AML-193 (cell line): Measurements from ENCODE around the gene HCCS.

ENCODE experiments used
- DNase-seq, 2 experiments: peaks; one replicate each; lab custom pipeline; 2025; lab: John Stamatoyannopoulos, UW

Gene HCCS

DNA sequence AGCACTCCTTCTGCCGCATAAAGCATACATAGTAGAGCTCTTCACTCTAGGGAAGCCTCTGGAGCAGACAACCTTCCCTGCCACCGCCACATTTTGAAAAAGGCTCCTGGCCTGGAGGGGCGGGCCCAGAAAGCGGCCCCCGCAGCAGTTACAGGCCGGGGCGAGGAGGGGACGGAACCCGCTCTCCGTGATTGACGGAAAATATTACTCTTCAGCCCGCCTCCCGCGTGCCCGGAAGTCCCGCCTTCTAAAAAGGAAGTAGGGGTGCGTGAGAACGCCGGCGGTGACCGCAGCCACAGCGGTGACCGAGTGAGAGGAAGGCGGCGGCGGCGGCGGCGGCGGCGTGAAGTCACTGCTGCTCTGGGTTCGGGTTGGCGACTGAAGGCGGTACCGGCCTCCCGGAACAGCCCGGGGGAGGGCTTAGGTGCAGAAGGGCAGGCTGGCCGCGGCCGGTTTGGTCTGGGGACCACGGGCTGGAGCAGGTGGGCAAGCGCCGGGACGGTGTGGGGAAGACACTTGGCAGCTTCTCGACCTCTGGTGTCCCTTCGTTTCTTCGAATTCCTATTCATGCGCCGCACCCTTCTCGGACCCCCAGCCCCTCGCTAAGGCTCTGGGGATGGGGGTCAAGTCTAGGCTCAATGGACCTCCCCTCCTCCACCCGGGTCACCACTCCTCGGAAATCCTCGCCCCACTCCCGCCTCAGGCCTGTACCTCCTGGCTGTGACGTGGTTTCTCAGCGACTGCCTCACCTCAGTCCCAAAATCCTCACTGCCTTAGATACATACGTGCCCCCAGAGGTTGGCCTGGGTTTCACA is at the start of gene HCCS:
Gene HCCS (plus strand): TSS at position 296 of the 815 bp plus-strand sequence. CDS start 729 bp downstream, outside the sequence.
- peak; percentile 27 to 39 for DNase-seq

DNA sequence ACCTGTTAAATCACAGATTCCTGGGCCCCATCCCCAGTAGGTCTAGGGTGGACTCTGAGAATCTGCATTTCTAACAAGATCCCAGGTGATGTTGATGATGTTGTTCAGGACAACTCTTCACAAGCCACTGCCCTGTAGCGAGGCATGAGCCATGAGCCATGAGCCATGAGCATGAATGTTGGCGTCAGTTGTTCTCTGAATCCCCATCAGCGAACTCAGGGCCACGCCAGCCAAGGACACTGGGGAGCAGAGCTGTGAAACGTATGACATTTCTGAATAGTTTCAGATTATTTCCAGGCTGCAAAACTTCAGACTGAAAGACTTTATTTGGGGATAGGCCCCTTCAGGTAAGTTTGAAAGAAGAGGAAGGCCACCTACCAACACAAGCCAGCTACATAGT is 46.9 kb upstream of the HCCS start:
- DNase-seq, result no peak

DNA sequence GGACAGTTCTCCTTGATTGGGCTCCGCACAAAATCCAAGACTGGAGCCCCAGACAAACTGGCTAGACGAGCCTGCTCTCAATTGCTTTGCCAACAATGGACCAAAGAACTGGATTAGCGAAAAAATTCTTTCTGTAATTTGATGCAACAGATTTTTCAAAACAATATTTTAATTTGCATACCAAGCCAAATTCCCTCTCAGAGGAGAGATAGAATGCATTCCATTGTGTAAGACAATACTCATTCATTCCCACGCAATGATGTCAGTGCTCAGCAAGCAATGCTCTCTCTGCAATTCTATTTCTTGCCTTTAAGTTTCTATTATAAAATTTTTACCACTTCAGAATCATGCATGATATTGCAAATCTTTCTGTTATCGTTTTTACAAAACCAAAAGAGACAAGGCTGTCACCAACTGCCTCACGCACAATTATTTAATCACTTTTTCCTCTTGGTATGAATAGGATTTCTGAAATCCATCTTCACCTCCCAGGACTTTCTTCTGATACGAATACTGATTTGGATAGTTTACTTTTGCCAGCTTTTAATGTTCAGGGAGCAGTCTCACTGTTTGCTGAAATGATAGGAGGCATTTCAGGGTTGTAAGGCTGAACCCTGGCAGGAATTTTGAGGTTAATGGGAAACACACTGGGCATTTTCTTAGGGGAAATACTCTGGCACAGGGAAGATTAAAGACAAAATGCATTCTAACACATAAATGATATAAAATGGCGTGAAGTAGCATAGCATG is 46.1 kb upstream of the HCCS start:
- DNase-seq, result no peak

DNA sequence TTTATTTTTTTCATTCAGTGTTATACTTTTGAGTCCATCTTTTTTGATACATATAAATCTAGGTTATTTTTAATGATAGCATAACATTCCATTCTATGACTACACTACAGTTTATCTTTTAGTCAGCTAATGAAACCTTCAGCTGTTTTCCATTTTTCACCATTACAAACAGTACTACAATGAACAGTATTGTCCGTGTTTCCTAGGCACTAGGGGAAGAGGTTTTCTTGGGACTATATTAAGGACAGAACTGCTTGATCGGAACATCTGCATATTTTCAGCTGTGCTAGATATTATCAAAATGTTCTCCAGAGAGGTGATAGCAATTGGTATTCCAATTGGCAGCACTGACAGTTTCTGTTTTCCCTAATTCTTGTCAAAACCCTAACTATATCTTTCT is 44.3 kb upstream of the HCCS start:
- no peak for DNase-seq

DNA sequence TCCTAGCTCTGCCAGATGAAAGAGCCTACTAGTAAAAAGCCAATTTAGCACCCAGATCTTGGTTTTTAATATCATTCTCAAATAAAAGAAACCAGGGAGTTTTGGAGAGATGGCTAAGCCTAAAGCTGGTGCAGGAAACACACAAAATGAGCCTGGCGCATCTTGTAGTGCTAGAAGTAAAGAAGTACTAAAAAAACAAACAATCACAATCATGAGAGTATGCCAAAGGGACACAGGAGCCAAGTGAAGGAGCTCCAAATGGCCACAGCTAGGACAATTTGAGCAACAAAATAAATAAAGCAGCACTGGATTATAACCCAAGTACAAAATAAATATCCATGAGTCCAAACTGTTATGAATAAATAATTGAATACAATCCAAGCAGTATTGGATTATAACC is 37.8 kb upstream of the HCCS start:
- no peak for DNase-seq

DNA sequence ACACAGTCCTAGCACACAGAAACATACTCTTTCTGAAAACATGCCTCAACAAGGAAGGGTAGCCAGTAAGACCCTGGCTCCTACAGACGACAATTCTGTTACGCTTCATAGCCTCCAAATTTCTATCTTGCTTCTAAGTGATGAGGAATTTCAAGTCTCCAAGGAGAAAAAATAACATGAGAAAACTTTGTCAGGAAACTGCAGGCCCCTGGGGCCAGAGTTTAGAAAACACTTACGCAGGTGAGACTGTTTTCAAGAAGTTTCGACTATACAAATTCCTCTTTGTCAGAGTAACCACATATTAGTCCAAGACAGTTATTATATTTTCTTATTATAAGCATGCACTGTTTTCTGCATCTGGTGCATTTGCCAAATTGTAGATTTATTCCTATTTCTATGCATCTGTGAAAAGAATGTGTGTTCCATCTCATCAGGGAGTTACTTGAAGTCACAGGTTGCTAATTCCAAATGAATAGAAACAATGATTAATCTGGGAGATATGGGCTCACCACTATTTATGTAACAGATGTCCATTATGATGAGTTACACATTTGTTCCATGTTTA is 30.3 kb upstream of the HCCS start:
- no peak for DNase-seq

DNA sequence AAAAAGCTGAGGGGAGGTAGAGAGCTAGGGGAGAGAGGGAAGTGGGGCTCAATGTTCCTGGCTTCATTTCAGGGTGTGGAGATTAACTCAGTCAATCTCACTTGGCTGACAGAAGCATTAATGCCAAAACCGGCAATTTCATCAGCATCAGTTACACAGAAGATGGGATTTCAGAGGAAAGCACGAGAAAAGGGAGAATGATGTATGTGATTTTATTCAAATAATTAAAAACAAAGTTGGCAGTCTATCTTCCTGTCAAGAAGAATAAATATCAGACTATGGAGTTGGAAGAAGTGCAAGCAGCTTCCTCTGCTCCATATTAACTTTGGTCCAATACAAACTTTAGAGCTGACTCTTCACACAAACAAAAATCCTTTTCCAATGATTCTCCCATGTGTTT is 29.6 kb upstream of the HCCS start:
- no peak for DNase-seq

DNA sequence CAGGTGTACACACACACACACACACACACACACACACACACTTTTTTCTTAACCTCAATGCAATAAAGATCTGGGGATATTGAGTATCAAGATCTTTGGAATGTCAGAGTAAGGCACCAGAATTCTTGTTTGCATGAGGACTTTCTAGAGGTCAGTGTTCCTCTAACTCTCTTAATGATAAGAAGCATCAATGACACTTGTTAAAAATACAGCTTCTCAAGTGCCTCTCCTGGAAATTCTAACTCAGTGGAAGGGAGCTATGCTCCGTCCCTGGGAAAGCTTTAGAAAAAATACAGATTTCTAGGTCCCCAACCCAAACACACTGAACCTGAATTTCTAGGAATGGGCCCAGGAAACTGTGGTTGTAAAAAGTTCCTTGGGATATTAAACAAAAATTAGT is 25.8 kb upstream of the HCCS start:
- DNase-seq, result no peak

DNA sequence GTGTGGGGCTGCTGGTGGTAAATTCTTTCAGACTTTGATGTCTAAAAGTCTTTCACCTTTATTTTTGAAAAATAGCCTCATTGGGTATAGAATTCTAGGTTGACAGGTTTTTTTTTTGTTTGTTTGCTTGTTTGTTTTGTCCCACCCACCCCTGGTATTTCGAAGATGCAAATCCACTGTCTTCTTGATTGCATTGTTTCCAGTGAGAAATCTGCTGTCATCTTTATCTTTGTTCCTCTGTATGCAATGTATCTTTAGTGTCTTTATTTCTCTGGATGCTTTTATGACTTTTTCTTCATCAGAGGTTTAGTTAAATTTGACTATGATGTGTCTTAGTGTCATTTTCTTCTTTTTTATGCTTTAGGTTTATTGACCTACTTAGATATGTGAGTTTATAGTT is 21.3 kb upstream of the HCCS start:
- DNase-seq, result no peak

DNA sequence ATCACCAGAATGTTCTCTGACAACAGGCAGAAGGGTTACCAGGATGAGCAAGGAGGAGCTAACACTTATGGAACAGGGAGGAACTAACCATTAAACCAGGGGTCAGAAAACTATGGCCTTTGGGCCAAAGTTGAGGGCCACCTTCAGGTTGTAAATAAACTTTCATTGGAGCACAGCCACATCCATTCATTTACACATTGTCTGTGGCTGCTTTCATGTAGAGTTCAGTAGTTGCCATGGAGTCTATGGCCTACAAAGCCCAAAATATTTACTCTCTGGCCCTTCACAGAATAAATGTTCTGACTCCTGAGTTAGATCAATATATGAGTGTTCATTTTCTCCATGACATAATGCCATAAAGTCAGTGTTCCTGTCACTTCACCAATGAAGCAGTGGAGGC is 13.2 kb upstream of the HCCS start:
- no peak for DNase-seq

DNA sequence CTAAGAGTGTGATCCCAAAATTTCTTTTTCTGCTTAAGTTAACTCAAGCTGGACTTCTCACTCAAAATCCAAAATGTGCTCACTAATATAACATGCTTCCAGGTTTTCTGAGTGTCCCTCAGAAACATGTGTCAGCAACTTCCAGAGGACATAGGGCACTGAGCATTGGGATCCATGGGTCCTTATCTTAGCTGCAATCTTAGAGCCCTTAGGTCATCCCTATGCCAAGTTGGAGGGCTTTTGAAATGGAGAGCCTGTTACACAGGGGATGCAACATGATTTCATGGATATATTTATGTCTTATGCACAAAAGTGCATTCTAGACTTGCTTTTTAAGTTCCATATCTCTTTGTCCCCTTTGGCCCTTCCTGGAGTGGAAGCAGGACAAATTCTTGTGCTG is 11.7 kb upstream of the HCCS start:
- no peak for DNase-seq

DNA sequence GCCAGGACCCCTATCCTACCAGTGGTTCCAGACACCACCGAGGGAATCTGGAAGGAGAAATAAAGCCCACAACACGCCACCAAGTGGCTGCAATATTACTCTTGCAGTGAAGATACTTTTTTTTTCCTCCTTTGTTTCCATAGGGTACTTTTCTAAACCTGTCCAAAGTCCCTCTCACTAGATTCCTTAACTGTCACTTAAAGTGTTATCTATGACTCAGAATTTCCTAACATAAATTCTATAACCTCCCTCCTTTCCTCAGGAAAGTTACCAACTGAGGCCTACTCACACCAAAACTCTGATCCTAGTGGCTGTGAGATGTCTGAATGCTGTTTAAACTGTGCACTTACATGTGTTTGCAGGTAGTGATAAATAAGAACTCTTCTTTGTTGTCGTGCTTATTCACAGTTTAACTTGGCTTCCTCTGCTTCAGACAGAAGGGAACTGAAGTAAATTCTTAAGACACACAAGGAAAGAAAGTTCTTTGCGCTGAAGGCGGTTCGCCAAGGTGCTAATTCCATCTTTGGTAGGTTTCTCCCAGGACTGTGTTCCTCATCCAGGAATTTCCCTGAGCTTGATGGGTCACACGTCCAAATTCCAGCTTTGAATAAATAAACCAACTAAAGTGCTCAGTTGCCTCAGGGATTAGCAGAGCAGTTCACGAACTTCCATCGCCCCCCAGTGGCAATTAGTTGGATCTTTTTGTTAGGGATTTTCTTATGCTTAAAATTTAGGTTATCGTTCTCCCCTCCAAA is 10.7 kb upstream of the HCCS start:
- DNase-seq, result peak in 1 of 2 experiments; percentile 2

DNA sequence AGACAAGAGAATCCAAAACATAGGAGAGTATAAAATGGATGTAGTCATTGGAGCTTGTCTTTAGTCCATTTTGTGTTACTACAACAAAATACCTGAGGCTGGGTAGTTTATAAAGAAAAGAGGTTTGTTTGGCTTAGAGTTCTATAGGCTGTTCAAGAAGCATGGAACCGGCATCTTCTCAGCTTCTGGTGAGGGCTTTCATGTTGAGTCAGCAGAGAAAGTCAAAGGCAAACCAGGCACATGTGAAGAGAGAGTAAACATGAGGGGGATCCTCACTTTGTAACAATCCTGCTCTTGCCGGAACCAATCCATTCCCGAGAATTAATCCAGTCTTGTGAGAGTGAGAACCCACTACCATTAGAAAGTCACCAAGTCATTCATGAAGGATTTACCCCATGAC is 8.1 kb upstream of the HCCS start:
- no peak for DNase-seq

DNA sequence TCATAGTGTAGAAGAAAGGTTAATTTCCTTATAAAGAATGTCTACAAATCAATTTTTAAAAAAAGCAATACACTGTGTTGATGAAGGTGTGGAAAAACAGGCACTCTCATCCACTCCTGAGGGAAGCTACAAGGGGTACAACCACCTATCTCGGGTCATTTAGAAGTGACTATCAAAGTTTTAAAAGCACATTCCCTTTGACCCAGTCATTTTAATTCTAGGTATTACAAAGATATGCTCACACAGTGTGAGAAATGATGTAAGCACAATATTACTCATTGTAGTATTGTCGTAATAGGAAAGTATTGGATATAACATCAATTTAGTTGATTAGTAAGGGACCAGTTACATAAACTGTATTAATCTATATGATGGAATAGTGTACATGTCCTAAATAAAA is 7.4 kb upstream of the HCCS start:
- DNase-seq, result no peak

DNA sequence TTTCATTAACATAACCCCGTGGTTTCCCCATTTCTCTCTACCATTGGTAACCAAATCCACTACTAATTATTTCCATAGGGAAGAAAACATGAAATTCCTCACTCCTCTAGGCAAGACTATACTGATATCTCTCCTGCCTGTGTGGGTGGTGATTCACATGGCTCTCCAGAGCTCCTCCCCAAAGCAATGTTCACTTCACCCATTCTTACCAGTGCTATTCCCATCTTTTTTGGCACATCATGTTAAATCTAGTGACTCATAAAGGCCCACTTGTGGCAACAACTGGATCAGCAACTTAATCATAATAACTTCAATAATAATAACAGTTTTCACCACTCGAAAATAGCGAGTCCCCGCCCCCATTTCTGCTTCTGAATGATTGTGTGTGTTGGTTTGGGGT is 6.1 kb upstream of the HCCS start:
- DNase-seq, result no peak

DNA sequence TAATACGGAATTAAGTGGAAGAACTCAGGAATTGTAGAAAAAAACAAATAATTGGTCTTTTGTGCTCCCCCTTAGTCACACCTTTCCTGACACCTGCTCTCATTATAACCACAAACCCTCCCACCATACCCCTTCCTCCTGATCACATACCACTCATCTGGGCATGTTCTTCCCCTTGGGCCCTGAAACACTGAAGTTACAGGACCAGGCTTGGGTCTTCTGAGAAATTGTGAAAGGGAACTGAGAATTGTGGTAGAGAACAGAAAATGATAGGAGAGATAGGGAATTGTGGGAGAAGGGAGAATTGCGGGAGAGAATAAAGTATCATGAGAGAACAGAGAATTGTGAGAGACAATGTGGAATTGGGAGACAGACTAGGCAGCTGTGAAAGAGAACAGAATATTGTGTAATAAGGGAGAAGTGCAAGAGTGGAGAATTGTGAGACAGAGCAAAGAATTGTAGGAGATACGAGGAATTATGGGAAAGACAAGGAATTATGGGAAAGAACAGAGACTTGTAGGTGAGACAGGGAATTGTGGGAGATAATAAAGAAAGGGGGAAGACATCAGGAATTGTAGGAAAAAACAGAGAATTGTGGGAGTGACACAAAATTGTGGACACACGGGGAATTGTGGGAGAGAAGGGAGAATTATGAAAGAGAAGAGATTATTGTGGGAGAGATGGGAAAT is 2.7 kb upstream of the HCCS start:
- no peak for DNase-seq

DNA sequence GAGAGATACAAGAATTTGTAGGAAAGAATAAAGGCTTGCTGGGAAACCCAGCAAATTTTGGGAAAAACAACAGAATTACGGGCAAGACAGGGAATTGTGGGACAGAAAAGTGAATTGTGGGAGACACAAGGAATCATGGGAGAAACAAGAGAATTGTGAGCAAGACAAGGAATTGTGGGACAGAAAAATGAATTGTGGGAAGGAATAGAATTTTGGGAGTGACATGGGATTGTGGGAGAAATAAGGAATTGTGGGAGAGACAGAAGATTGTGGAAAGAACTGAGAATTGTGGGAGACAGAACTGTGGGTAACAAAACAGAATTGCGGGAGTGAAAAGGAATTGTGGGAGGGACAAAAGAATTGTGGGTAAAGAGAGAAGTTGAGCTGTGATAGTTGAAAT is 1.2 kb upstream of the HCCS start:
- DNase-seq, result no peak

DNA sequence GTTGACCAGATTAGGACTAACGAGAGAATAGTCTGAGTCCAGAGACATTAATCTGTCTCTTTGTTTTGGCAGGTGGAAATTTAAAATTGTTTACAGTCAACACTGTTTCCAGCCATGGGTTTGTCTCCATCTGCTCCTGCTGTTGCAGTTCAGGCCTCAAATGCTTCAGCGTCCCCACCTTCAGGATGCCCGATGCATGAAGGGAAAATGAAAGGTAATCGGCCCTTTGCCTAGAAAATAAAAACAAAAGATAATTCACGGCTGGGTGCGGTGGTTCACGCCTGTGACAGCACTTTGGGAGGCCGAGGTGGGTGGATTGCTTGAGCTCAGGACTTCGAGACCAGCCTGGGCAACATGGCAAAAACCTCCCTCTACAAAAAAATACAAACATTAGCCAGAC is 815 bp downstream of the HCCS start:
- DNase-seq, result no peak

DNA sequence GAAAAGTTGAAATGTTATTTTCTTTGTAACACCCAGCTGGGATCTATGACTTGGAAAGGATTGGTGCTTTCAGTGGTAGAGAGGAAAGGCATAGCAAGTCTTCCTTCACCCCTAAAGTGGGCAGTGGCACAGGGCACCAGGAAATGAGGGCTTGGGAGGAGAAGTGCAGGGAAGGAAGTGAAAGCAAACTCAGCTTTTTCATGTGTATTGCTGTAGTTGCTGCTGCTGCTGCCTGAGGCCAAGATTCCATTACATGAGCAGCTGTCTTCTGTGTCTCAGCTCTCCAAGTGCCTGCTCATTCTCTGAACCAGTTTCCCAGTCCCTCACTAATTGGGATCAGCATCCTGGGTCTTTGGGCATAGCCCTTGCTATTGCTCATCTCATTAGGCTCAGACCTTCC is 2.6 kb downstream of the HCCS start:
- DNase-seq, result no peak

DNA sequence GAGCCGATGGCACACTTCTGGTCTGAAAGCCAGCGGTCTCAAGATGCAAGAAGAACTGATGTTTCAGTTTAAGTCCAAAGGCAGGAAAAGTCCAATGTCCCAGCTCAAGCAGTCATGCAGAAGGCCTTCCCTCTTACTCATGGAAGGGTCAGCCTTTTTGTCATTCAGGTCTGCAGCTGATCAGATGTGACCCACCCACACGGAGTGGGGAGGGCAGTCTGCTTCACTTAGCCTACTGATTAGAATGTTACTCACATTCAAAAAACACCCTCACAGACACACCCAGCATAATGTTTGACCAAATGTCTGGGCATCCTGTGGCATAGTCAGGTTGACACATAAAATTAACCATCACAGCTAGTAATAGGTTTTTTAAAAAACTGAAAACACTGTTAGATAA is 6.6 kb downstream of the HCCS start:
- DNase-seq, result no peak

DNA sequence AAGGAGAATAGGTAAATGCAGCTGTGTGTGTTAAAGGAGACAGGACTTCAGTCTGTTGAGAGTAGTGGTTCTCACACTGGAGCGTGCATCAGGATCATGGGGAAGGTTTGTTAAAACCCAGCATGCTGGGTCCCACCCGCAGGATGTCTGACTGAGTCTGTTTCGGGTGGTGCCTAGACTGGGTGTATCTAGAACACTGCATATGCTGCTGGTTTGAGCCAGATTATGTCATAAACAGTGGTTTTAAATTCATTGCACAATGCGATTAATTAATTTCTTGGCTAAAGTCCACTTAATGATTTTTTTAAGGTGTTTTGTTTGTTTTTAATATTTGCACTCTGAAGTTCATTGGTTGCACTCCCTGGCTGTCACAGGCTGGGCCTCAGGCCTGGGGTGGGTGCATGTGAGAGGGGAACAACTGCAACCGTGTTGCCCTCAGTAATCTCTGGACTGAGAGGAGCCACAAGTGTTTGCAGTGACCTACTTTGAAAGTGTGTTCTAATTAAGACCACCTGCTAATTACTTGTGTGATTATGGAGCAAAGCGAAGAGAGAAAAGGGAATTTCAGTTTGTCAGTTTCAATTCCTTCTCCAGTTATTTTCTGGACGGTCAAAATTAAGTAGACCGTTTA is 8.3 kb downstream of the HCCS start:
- no peak for DNase-seq
